Measurements from ENCODE around the gene TEKT2. TPM values are rescaled to one million over a fixed set of nuclear protein-coding genes. Genes with fewer than 3 reads are reported as not detected.

The TEKT2 gene
- total RNA-seq, 1 donor from 2014 or later, result 0.23 TPM

DNA sequence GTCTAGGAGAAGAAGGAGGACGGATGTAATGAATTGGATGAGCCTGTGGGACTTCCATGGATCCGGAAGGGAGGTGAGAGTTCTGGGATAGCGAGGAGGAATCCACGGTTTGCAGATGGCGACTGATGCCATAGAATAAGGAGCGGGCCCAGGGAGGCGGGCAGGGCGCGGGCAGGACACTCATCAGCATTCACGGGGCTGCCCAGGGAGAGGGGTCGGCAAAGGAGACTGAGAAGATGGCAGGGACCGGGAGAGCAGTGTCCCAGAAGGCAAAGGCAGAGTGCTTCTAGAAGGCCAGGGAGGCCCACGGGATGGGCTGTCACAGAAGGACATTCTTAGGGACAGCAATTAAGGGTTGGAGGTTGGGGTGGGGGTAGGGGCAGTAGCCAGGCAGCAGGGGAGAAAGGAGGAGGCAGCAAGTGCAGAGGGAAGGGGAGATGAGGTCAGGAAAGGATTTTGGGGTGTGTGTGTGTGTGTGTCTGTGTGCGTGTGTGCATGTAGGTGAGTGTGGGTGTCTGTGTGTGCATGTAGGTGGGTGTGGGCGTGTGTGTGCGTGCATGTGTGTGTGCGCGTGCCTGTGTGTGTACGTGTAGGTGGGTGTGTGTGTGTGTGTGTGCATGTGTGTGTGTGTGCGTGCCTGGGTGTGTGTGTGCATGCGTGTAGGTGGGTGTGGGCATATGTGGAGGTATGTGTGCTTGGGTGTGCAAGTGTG, 42.3 kb downstream of the TEKT2 start:
- DNase-seq (ENCODE audit: extremely low read depth, low read depth, low spot score), result no peak

DNA sequence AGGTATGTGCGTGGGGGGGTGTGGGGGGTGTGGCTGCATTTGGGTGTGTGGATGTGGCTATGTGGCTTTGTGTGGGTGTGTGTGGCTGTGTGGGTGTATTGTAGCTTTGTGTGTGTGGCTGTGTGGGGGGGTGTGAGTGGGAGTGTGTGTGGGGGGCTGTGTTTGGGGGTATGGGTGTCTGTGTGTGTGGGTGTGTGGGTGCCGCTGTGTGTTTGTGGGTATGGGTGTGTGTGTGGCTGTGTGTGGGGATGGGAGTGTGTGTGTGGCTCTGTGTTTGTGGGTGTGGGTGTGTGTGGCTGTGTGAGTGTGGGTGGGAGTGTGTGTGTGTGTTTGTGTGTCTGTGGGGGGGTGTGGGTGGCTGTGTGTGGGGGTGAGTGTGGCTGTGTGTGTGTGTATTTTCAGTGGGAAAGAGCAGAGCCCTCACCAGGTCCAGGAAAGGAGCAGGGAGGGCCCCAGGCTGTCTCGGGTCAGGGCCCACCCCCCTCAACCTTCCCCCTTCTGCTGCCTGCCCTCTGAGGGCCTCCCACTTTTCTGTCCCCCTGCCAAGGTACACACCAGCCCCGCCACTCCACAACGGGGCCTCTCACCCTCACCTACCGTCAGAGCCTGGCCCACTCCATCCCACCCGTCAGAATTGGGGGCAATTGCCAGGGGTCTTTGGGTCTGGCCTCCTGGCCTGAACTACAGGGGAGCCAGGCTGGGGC, 43.1 kb downstream of the TEKT2 start:
- DNase-seq (ENCODE audit: extremely low read depth, low read depth, low spot score), result no peak

DNA sequence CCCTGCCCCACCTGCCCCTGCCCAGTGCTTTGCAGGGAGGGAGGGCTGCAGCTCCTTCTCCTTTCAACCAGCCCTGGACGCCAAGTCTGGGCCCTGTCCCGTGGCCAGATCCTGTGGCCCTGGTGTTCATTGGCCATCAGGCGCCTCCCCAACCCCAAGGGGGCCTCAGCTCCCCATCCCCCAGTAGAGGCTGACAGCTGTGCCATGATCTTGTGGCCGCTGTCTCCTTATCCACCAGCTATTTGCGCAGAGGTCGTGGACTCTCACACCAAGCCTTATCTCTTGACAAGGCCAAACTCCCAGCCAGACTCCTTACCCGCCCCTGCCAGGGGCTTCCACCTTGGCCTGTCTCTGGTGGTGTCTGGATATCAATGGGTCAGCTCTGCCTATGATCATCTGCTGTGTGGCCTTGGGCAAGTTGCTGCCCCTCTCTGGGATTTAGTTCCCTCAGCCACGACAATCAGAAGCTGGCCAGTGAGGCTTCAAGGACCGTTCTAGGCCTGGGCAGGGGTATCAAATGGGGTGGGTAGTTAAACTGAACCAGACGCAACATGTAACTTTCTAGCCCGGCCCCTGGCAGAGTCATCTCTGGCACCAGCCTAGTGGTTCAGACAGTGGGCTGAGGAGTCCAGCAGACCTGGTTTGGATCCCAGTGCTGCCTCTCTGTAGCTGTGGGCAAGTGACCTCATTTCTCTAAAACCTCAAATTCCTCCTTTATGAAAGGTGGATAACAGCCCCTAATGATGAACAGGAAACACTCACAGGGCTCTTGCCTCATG, 44.4 kb downstream of the TEKT2 start:
- DNase-seq (ENCODE audit: extremely low read depth, low read depth, low spot score), result no peak

GRCh38 chr1:36128905-36129206, 45.0 kb downstream of the TEKT2 start:
- no peak for DNase-seq (ENCODE audit: extremely low read depth, low read depth, low spot score)

- DNase-seq (ENCODE audit: extremely low read depth, low read depth, low spot score), result no peak
Observed at GRCh38 chr1:36132029-36132428, 48.1 kb downstream of the TEKT2 start.

GRCh38 chr1:36133484-36133883, 49.6 kb downstream of the TEKT2 start:
- no peak for DNase-seq (ENCODE audit: extremely low read depth, low read depth, low spot score)

- DNase-seq (ENCODE audit: extremely low read depth, low read depth, low spot score), result no peak
Observed at GRCh38 chr1:36134031-36134430, 50.1 kb downstream of the TEKT2 start.

GRCh38 chr1:36134505-36135329, 50.8 kb downstream of the TEKT2 start:
- no peak for DNase-seq (ENCODE audit: extremely low read depth, low read depth, low spot score)

DNA sequence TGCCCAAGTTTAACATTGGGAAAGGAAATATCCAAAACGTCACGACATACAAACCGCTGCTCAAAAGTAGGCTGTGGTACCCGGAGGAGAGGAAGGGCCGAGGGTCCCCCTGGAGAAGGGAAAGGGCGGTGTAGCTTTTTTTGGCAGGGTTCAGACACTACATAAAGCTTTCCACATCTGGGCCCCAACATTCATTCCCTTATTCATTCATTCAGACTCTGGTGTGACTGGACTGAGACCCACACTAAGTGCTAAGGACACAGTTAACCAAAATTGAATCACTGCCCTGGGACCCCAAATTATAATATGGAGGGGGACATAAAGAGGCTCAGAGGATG, 51.4 kb downstream of the TEKT2 start:
- no peak for DNase-seq (ENCODE audit: extremely low read depth, low read depth, low spot score)

DNA sequence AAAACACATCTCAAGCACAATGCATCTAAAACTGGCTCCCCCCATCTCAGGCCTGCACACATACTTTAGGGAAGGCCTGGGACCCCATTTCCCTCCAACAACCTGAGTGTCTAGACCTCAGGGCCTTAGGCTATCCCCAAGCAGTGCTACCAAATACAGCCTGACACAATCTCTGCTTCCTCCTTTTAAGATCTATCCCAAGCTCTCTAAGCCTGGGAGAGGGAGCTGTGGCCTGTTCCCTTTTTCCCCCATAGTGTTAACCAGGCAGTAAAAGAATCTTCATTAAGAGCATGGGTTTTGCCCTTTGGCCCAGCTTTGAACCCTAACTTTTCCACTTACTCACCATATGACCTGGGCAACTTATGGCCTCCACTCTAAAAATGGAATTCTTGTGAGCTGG, 51.9 kb downstream of the TEKT2 start:
- no peak for DNase-seq (ENCODE audit: extremely low read depth, low read depth, low spot score)

DNA sequence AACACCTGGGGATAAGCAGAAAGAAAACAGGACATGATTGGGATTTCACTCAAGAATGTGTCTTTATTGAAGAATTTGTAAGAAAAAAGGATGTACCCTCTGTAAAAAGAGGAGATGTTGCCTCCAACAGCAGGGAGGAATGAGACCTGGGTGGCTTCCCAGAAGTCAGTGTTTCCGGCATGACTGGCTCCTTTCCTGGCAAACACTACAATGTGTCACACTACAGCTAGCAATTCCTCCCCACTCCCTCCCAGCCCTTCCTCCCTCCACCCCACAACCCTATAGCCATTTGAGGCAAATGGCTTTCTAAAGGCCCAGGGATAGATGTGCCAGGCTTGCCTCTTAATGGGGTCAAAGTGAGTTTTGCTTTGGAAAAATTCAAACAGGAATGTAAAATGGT, 52.6 kb downstream of the TEKT2 start:
- DNase-seq (ENCODE audit: extremely low read depth, low read depth, low spot score), result no peak

- no peak for DNase-seq (ENCODE audit: extremely low read depth, low read depth, low spot score)
Observed at GRCh38 chr1:36137226-36137625, 53.3 kb downstream of the TEKT2 start.

- DNase-seq (ENCODE audit: extremely low read depth, low read depth, low spot score), result no peak
Observed at GRCh38 chr1:36137776-36138175, 53.9 kb downstream of the TEKT2 start.

Other genes starting within 250 kb of the TEKT2 start
- 20.3 and 22.6 TPM in 2 replicates for gene AGO1, start 200.9 kb upstream of the TEKT2 start, total RNA-seq
- gene AGO3, start 153.0 kb upstream of the TEKT2 start, total RNA-seq, result 10.2 and 16.5 TPM in 2 replicates
- 50.9 TPM in 2 replicates for gene ADPRS, start 4.8 kb downstream of the TEKT2 start, total RNA-seq
- gene COL8A2, start 41.1 kb downstream of the TEKT2 start, total RNA-seq, result 0.41 and 0.58 TPM in 2 replicates
- 94.9 and 117 TPM in 2 replicates for gene TRAPPC3, start 65.4 kb downstream of the TEKT2 start, total RNA-seq
- gene MAP7D1, start 72.1 kb downstream of the TEKT2 start, total RNA-seq, result 234 and 282 TPM in 2 replicates
- 84.9 and 105 TPM in 2 replicates for gene THRAP3, start 140.3 kb downstream of the TEKT2 start, total RNA-seq
- 2.4 and 4.0 TPM in 2 replicates for gene SH3D21, start 222.3 kb downstream of the TEKT2 start, total RNA-seq
- gene EVA1B, start 239.6 kb downstream of the TEKT2 start, total RNA-seq, result 132 and 162 TPM in 2 replicates

Data from glomerular endothelial cell (primary cell).